HFF-Myc (cell line): ENCODE measurements around the gene BBS1.
"Not testable (repeated sequence)": the region's sequence is repeated elsewhere in the genome, so short reads cannot be mapped to it uniquely, and the experiment has no call there.

Source experiments
- DNase-seq: peaks from one replicate; pipeline ENCODE4 v3.0.0-alpha.2; 2011; ENCODE audit warnings: low read depth; ENCODE audit errors: extremely low read depth
- H3K4me3 ChIP-seq: replicated peaks from 2 replicates; pipeline ENCODE4 v1.5.1; 2011; ENCODE audit warnings: low read depth, mild to moderate bottlenecking, control low read depth, low read length
- TF ChIP-seq, protein P1 (sequence below): IDR thresholded peaks from 2 replicates; pipeline ENCODE4 v1.5.1; 2012; ENCODE audit warnings: mild to moderate bottlenecking, low read depth, low read length, control low read depth; ENCODE audit errors: missing control alignments

The BBS1 gene

DNA sequence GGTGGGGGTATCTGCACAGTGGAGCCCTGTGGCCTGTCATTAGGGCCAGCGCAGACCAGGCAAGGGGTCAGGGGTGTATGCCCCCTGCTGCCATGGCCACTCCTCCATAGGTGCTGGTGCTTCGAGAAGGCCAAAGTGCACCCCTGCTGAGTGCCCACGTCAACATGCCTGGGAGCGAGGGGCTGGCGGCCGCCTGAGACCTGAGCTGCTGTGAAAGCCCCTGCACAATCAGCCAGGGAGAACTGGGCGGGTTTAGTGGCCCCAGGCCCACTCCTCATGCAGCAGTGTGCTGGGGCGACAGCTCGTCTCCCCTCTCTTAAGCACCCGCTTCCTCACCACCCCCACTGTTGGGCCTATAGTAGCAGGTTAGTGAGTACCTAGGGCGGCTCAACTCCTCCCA, 21.4 kb downstream of the BBS1 start:
- TF ChIP-seq, protein P1, sequence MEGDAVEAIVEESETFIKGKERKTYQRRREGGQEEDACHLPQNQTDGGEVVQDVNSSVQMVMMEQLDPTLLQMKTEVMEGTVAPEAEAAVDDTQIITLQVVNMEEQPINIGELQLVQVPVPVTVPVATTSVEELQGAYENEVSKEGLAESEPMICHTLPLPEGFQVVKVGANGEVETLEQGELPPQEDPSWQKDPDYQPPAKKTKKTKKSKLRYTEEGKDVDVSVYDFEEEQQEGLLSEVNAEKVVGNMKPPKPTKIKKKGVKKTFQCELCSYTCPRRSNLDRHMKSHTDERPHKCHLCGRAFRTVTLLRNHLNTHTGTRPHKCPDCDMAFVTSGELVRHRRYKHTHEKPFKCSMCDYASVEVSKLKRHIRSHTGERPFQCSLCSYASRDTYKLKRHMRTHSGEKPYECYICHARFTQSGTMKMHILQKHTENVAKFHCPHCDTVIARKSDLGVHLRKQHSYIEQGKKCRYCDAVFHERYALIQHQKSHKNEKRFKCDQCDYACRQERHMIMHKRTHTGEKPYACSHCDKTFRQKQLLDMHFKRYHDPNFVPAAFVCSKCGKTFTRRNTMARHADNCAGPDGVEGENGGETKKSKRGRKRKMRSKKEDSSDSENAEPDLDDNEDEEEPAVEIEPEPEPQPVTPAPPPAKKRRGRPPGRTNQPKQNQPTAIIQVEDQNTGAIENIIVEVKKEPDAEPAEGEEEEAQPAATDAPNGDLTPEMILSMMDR = no peak
- no peak overlapping the region for H3K4me3 ChIP-seq
- DNase-seq = no peak

DNA sequence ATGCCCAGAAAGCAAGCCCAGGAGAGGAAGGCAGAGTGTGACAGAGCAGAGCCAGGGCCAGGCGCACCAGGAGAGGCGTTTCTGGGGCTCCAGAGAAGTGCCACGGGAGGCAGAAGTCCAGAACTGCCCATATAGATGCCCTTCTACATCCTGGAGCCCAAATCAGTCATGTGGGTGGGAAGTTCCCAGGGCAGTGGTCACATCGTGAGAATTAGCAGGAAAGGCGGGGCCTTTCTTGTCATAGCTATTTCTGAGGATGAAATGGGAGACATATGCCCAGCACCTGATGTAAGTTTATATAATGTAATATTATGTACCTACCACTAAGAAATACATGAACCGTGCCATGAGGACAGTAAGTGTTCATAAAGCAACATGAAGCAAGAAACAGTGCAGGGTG, 22.3 kb downstream of the BBS1 start:
- H3K4me3 ChIP-seq = no peak overlapping the region
- DNase-seq = no peak
- TF ChIP-seq, protein P1 = no peak

DNA sequence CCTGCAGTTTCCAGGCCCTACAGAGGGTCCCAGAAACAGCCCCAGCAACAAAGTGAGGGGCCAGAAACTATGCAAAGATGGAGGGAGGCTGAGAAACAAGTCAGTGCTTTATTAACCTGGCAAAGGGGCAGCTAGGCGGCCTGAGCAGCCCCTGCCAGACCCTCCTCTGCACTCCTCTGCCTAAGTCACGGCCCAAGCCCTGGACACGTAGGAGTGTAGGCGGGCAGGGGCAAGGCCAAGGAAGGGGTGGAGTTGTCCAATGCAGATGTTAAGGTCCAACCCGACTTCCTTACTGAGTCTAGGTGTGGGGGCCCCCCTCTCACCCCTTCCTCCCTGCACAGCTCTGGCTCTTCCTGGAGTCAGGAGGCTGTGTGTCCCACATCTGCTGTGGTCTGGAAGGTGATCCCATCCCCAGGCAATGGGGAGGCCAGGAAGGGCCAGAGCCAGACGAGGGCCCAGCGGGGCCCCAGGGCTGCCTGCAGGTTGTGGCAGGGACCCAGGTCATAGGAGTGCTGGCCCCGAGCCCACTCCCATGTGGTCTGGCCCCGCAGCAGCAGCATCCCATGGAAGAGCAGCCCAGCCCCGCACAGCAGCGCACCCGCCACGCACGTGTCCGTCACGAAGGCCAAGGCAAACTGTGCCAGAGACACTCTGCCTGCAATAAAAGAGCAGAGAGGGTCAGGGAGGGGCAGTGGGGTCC, 28.9 kb downstream of the BBS1 start:
- TF ChIP-seq, protein P1 = no peak
- no peak overlapping the region for H3K4me3 ChIP-seq
- no peak for DNase-seq

DNA sequence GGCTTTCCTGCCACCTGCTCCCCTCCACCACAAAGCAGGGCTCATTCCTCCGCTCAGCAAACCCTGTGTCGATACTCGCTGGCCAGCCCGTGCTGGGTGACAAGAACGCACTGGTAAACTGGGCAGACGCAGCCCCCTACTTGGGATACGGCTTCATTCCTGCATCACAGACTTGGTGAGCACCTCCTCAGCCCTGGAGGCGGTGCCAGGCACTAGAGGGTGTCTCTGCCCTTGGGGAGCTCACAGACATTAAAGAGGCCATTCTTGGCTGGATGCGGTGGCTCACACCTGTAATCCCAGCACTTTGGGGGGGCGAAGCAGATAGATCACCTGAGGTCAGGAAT, 29.4 kb downstream of the BBS1 start:
- H3K4me3 ChIP-seq = no peak overlapping the region
- no peak for DNase-seq
- TF ChIP-seq, protein P1 = no peak

DNA sequence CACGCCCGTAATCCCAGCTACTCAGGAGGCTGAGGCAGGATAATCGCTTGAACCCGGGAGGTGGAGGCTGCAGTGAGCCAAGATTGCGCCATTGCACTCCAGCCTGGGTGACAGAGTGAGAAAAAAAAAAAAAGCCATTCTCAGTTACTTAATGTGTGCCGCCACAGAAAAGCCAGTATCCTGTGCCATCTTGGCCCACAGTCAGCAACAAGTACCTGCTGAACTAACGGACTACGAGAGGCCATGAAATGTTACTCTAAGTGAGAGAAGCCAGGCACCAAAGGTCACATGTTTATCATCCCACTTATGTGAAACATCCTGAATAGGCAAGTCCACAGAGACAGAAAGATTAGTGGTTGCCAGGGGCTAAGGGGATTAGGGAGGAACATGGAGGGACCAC, 30.2 kb downstream of the BBS1 start:
- not testable (repeated sequence) for H3K4me3 ChIP-seq, DNase-seq

DNA sequence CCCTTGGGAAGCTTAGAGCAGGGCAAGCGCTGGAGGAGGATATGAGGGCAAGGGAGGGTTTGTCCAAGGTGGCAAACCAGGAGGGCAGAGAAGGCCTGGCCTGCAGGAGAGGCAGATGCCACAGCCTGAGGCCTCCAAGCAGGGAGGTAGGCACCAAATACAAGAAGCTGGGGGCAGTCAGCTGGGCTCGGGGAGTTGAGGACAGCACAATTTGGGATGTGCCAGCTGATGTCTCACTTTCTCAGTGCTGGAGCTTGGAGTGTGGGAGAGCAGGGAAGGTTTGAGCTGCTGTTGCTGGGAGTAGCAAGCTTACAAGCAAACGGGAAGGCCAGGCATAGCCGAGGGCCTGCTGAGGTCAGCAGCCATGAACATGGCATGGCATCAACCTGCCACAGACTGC, 31.5 kb downstream of the BBS1 start:
- DNase-seq = no peak
- TF ChIP-seq, protein P1 = no peak
- H3K4me3 ChIP-seq = no peak overlapping the region

DNA sequence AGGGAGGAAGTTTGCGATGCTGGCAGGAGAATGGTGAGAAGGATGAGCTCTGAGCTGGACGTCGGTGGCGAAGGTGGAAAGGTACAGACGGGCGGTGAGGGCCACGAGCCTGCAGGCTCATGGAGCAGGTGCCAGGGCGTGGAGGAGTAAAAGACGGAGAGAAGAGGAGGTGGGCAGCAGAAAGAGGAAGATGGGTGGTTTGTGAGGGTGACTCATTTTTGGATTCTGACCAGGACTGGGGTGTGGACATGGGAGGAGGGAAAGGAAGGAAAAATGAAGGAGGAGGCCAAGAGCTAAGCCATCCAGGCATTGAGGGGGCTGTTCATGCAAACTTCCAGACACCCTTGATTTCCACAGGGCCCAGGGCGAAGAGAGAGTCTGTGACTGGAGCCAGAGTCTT, 31.9 kb downstream of the BBS1 start:
- TF ChIP-seq, protein P1 = no peak
- H3K4me3 ChIP-seq = no peak overlapping the region
- no peak for DNase-seq
